Measurements from ENCODE around the gene FAM20A.

DNA sequence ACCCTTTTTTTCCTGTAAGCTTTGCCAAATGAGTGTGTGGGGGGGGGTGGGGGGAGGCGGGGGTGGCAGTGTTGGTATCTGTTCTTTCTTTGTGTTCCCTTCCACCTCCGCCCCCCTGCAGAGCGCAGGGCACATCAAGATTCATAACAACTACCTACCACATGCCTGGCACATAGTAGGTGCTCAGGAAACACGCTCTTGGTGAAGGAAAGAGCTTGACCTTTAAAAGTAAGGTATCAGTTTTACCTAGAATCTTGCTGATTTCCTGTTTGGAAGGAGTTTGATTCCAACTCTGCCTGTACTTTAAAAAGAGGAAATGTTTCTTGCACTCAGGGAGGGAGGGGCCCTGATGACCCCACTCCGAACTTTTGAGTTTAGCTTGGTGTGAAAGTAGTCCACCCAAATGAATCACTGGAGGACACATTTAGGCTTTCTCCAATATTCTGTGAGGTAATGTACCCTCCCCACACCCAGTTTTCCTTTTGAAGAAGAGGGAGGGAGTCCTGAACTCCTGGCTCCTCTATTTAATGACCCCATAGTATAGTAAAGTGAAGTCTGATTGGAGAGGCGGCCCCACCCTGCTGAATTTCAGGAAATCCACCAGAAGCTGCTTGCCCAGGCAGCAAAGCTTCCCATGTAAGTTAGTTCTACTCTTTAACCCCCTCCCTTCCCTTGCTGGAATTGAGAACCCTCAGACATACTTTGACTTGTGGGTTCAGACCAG is 560 bp upstream of the FAM20A start:
- no peak for TF ChIP-seq CTCF (IDR thresholded peaks at IDR 0.05)
- no peak for TF ChIP-seq POLR2A (IDR thresholded peaks at IDR 0.05)

Measured in heart left ventricle (tissue), 13 donors.